ENCODE measurements around the gene ADAT2. TPM values are rescaled to one million over a fixed set of nuclear protein-coding genes. Genes with fewer than 3 reads are reported as not detected.

Gene ADAT2
- polyA plus RNA-seq, 3 donors, result 12.7 to 27.9 (median 14.0) TPM

GRCh38 chr6:143402721-143403336, 47.7 kb downstream of the ADAT2 start:
- DNase-seq (ENCODE audit: extremely low read depth in 1 of 11, low read depth in 9 of 11, low spot score in 4 of 11), result no peak

GRCh38 chr6:143401636-143402370, 48.7 kb downstream of the ADAT2 start:
- no peak for DNase-seq (ENCODE audit: extremely low read depth in 1 of 11, low read depth in 9 of 11, low spot score in 4 of 11)

GRCh38 chr6:143401068-143401446, 49.4 kb downstream of the ADAT2 start:
- no peak for DNase-seq (ENCODE audit: extremely low read depth in 1 of 11, low read depth in 9 of 11, low spot score in 4 of 11)

GRCh38 chr6:143400258-143401067, 50.0 kb downstream of the ADAT2 start:
- DNase-seq (ENCODE audit: extremely low read depth in 1 of 11, low read depth in 9 of 11, low spot score in 4 of 11), result no peak

GRCh38 chr6:143399775-143400174, 50.7 kb downstream of the ADAT2 start:
- no peak for DNase-seq (ENCODE audit: extremely low read depth in 1 of 11, low read depth in 9 of 11, low spot score in 4 of 11)

- no peak for DNase-seq (ENCODE audit: extremely low read depth in 1 of 11, low read depth in 9 of 11, low spot score in 4 of 11)
Observed at GRCh38 chr6:143399176-143399575, 51.3 kb downstream of the ADAT2 start.

GRCh38 chr6:143397227-143398222, 53.0 kb downstream of the ADAT2 start:
- DNase-seq (ENCODE audit: extremely low read depth in 1 of 11, low read depth in 9 of 11, low spot score in 4 of 11), result peak; percentile 31 to 80 (median 63)

GRCh38 chr6:143396497-143397226, 53.8 kb downstream of the ADAT2 start:
- no peak for DNase-seq (ENCODE audit: extremely low read depth in 1 of 11, low read depth in 9 of 11, low spot score in 4 of 11)

- no peak for DNase-seq (ENCODE audit: extremely low read depth in 1 of 11, low read depth in 9 of 11, low spot score in 4 of 11)
Observed at GRCh38 chr6:143395699-143396098, 54.8 kb downstream of the ADAT2 start.

GRCh38 chr6:143394389-143394788, 56.1 kb downstream of the ADAT2 start:
- DNase-seq (ENCODE audit: extremely low read depth in 1 of 11, low read depth in 9 of 11, low spot score in 4 of 11), result no peak

- no peak for DNase-seq (ENCODE audit: extremely low read depth in 1 of 11, low read depth in 9 of 11, low spot score in 4 of 11)
Observed at GRCh38 chr6:143390278-143390677, 60.2 kb downstream of the ADAT2 start.

GRCh38 chr6:143385636-143386035, 64.9 kb downstream of the ADAT2 start:
- DNase-seq (ENCODE audit: extremely low read depth in 1 of 11, low read depth in 9 of 11, low spot score in 4 of 11), result no peak

GRCh38 chr6:143376861-143377260, 73.6 kb downstream of the ADAT2 start:
- DNase-seq (ENCODE audit: extremely low read depth in 1 of 11, low read depth in 9 of 11, low spot score in 4 of 11), result no peak

GRCh38 chr6:143376375-143376774, 74.1 kb downstream of the ADAT2 start:
- DNase-seq (ENCODE audit: extremely low read depth in 1 of 11, low read depth in 9 of 11, low spot score in 4 of 11), result no peak

GRCh38 chr6:143375022-143375585, 75.4 kb downstream of the ADAT2 start:
- DNase-seq (ENCODE audit: extremely low read depth in 1 of 11, low read depth in 9 of 11, low spot score in 4 of 11), result no peak

GRCh38 chr6:143374014-143374413, 76.5 kb downstream of the ADAT2 start:
- no peak for DNase-seq (ENCODE audit: extremely low read depth in 1 of 11, low read depth in 9 of 11, low spot score in 4 of 11)
